ENCODE results near the gene GALC. TPM values are rescaled to one million over a fixed set of nuclear protein-coding genes. Genes with fewer than 3 reads are reported as not detected.

Gene GALC
- total RNA-seq, 2 donors from 2014 or later, result 31.8 to 76.0 TPM

DNA sequence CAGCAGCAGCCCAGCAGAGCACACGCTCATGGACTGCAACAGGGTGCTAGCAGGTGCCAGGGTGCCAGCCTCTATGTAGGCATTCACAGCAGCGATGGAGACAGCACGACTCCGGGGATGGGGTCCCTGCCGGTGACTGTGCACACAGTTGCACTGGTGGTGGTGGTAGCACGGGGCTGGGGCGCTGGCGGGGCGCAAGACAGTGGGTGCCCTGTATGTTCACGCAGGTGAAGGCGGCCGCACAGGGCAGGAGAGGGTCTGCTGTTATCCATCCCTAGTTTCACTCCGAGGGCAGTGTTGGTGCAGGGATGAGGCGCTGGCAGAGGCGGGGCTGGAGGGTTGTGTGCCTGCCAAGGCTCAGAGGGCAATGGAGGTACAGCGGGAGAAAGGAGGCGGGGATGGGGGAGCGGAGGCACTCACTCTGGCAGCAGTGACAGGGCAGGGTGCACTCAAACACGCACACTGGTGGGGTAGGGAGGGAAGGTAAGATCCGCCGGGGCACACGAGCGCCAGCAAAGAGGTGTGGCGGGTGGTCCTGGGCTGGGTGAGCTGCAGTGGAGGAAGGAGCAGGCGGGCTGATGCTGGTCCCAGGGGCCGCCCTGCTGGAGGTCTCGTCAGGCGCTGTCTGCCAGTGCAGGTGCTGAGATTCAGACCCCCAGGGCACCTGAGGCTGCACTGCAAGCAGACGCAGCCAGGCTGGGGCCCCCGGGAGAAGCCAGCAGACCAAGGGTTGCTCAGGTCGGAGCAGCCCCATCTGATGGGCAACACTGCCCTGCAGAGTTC, 76.7 kb downstream of the GALC start:
- no peak overlapping the region for H3K4me3 ChIP-seq (ENCODE audit: low read length)

GRCh38 chr14:87908550-87908949, 84.4 kb downstream of the GALC start:
- peaks cover 29% of the 10 kb centered on the region for H3K9me3 ChIP-seq (ENCODE audit: control insufficient read depth, low read length)
- H3K9ac ChIP-seq (ENCODE audit: extremely low read depth, low read length, poor library complexity, severe bottlenecking), result no peak overlapping the region
- Mint-ChIP-seq H3K9me3 (peaks cover 31% of the 10 kb centered on the region), H3K36me3 (ENCODE audit: low read depth) (no peaks in the 10 kb centered on the region), H3K27me3 (ENCODE audit: insufficient read depth) (peaks cover 3% of the 10 kb centered on the region), H3K4me1 (no peaks in the 10 kb centered on the region), H3K27ac (no peak overlapping the region), H3K4me3 (no peak overlapping the region)
- H3K36me3 ChIP-seq (ENCODE audit: control insufficient read depth, insufficient read depth, low read length), result no peaks in the 10 kb centered on the region
- TF ChIP-seq, protein P1, sequence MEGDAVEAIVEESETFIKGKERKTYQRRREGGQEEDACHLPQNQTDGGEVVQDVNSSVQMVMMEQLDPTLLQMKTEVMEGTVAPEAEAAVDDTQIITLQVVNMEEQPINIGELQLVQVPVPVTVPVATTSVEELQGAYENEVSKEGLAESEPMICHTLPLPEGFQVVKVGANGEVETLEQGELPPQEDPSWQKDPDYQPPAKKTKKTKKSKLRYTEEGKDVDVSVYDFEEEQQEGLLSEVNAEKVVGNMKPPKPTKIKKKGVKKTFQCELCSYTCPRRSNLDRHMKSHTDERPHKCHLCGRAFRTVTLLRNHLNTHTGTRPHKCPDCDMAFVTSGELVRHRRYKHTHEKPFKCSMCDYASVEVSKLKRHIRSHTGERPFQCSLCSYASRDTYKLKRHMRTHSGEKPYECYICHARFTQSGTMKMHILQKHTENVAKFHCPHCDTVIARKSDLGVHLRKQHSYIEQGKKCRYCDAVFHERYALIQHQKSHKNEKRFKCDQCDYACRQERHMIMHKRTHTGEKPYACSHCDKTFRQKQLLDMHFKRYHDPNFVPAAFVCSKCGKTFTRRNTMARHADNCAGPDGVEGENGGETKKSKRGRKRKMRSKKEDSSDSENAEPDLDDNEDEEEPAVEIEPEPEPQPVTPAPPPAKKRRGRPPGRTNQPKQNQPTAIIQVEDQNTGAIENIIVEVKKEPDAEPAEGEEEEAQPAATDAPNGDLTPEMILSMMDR (conservative IDR thresholded peaks at IDR 0.05), result no peak
- H3K27me3 ChIP-seq (ENCODE audit: control insufficient read depth, insufficient read depth, low read length, poor library complexity, severe bottlenecking), result no peaks in the 10 kb centered on the region
- H3K27ac ChIP-seq (ENCODE audit: low read depth, low read length), result no peak overlapping the region
- no peaks in the 10 kb centered on the region for H3K4me1 ChIP-seq (ENCODE audit: control insufficient read depth, insufficient read depth, low read length)
- 76% methylated on average over 5 of the region's 5 CpGs; no CpG with 5 or more reads in 1 of the 2 experiments for WGBS, 2 experiments (ENCODE audit: insufficient coverage in 1 of 2, insufficient read length in 1 of 2)
- no peak for DNase-seq
- H3K4me3 ChIP-seq (ENCODE audit: low read length), result no peak overlapping the region

More for the DNA sequence above, 76.7 kb downstream of the GALC start:
- Mint-ChIP-seq H3K9me3 (peaks cover 15% of the 10 kb centered on the region), H3K27me3 (ENCODE audit: insufficient read depth) (peaks cover 11% of the 10 kb centered on the region), H3K4me3 (no peak overlapping the region), H3K4me1 (peaks cover 13% of the 10 kb centered on the region), H3K36me3 (ENCODE audit: low read depth) (no peaks in the 10 kb centered on the region), H3K27ac (no peak overlapping the region)
- Histone ChIP-seq H3K27me3 (ENCODE audit: control insufficient read depth, insufficient read depth, low read length, poor library complexity, severe bottlenecking) (no peaks in the 10 kb centered on the region), H3K9me3 (ENCODE audit: control insufficient read depth, low read length) (peaks cover 19% of the 10 kb centered on the region), H3K9ac (ENCODE audit: extremely low read depth, low read length, poor library complexity, severe bottlenecking) (no peak overlapping the region), H3K36me3 (ENCODE audit: control insufficient read depth, insufficient read depth, low read length) (no peaks in the 10 kb centered on the region), H3K27ac (ENCODE audit: low read depth, low read length) (no peak overlapping the region), H3K4me1 (ENCODE audit: control insufficient read depth, insufficient read depth, low read length) (peaks cover 8% of the 10 kb centered on the region)
- TF ChIP-seq, protein P1 (conservative IDR thresholded peaks at IDR 0.05), result no peak
- 90 to 91% methylated on average over 9 to 31 of the region's 31 CpGs for WGBS, 2 experiments (ENCODE audit: insufficient coverage in 1 of 2, insufficient read length in 1 of 2)
- DNase-seq, result no peak

DNA sequence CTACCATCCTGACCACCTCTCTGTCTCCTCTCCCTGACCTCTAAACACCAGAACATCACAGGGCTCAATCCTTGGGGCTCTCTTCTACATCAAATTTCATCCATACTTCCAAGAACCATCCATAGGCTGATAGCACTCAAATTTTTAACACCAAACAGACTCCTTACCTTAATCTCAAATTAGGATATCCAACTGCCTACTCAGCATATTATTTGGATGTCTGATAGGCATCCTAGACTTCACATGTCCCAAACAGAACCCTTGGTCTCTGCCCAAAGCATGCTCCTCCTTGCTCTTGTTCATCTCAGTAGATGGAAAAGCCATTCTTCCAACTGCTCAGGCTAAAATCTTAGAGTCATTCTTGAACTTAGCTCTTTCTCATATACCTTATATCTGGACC, 91.3 kb downstream of the GALC start:
- Mint-ChIP-seq H3K9me3 (no peaks in the 10 kb centered on the region), H3K27ac (no peak overlapping the region), H3K4me3 (no peak overlapping the region), H3K4me1 (peaks cover 12% of the 10 kb centered on the region), H3K36me3 (ENCODE audit: low read depth) (no peaks in the 10 kb centered on the region), H3K27me3 (ENCODE audit: insufficient read depth) (no peaks in the 10 kb centered on the region)
- Histone ChIP-seq H3K9me3 (ENCODE audit: control insufficient read depth, low read length) (no peaks in the 10 kb centered on the region), H3K27me3 (ENCODE audit: control insufficient read depth, insufficient read depth, low read length, poor library complexity, severe bottlenecking) (no peaks in the 10 kb centered on the region), H3K4me3 (ENCODE audit: low read length) (no peak overlapping the region), H3K27ac (ENCODE audit: low read depth, low read length) (no peak overlapping the region), H3K4me1 (ENCODE audit: control insufficient read depth, insufficient read depth, low read length) (peaks cover 5% of the 10 kb centered on the region), H3K36me3 (ENCODE audit: control insufficient read depth, insufficient read depth, low read length) (no peaks in the 10 kb centered on the region), H3K9ac (ENCODE audit: extremely low read depth, low read length, poor library complexity, severe bottlenecking) (no peak overlapping the region)
- no peak for DNase-seq
- TF ChIP-seq, protein P1 (conservative IDR thresholded peaks at IDR 0.05), result no peak

Data from endodermal cell (in vitro differentiated cells).